HG02610 (cell line): ENCODE measurements around the gene CRMP1.

ENCODE experiments used
- ATAC-seq: cut with Tn5 transposase; IDR thresholded peaks from one replicate; pipeline ENCODE4 v1.9.1; 2021; ENCODE audit warnings: mild to moderate bottlenecking, moderate library complexity; ENCODE audit not compliant: unreplicated experiment

CRMP1 gene

DNA sequence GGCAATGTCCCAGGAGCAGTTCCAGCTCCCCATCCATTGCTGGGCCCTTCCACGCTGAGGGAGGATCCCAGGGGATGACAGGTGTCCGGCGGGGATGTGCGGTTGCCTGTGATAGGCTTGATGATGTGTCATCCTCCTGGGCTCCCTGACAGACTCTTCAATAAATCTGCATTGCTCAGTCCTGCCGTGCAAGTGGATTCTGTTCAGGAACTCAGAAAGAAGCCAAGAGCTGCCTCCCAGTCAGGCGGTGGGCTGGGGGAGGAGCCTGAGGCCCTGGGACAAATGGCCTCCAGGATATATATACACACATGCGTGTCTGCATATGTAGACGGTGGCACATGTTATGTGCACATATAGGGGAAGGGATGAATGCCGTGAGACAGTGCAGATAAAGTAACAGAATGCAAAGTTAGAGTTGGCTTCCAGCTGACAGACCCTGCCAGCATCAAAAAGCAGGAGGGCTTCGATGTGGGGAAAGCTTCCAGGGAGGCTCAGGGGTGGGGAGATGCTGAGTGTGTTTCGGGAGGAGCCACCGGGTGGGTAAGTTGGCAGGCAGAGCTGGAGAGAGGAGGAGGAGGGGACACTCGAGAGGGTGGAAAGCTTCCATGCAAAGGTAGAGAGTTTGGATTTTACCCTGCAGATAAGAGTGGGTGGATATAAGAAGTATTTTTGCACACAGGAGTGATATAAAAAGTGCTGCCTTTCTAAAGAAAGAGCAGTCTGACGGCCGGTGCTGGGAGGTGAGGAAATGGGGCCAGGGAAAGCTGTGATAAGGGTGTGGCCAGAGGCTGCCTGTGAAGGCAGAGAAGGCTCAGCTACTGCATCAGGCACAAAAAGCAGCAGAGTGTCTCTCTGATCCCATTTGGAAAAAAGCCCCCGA is 28.5 kb upstream of the CRMP1 start:
- no peak for ATAC-seq

DNA sequence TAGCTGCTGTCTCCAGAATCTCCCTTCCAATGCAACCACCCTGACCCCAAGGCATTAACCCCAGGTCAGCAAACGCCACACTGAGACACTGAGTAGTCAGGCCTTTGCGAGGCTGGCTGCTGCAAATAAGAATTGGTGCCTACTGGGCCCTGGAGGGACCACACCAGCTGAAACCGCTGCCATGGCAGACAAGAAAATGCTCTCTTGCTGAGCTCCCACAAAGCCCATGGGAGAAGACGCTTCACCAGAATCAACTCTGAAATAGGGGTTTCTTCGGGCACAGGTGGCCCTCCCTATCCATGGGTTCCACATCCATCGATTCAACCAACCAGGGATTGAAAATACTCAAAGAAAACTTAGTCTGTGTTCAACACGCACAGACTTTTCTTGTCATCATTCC is 26.7 kb upstream of the CRMP1 start:
- no peak for ATAC-seq

DNA sequence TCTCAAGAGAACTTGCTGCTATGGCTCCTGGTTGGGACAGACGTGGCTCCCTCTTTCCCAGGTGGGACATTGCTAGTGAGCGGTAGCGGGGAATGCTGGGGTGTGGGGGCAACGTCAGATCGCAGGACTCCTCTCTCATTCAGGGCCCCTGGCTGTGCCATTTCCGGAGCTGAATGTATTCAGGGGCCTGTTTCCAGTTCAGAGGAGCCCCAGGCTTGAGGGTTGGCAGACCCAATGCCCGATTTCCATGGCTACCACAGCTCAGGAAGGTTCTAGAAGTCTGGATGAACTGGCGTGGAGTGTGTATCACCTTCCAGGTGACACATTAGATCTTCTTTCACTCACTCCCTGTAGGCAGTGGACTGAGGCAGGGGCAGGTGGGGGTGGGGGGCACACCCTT is 26.2 kb upstream of the CRMP1 start:
- ATAC-seq: no peak

DNA sequence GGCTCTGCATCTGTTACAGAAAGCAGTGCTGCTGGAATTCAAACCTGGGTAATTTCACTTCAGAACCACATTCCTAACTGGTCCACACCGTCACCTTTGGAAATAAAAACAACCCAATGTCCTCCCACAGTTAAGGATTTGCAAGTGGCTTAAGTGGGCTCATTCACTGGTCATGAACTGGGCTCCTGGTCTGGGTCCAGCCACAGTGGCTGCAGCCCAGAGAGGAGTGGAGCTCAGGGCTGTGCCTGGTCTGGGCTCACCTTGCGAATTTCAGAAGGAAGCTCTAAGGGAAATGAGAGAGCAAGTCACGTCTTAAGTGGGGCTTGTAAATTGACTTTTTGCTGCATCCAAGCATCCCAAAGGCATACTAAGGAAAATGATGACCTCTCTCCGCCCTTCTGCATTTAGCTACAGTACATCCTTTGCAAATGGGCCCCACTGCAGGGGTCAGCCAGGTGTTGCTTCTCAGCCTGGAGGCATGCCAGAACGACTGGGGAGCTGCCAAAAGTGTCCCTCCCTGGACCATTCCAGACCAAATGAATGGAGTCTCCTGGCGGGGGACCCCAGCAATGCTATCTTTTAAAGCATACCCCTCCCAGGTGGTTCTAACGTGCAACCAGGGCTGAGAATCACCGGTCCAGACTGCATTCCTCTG is 25.6 kb upstream of the CRMP1 start:
- ATAC-seq: no peak

DNA sequence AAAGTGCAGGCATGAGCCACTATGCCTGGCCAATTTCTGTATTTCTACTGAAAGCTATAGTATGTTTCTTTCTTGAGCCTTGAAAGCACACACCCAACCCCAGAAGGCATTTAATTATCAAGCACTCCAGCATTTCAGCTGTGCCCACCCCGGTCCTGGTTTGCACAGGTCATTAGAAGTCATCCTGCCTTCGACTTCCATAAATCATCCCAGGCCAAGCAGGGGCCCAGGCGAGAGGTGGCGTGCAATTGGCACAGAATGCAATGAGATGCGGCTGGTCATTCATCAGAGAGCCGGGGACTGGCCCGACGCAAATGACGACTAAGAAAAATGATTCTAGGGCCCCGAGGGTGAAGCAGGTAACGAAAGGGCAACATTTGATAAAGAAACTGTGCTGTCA is 24.8 kb upstream of the CRMP1 start:
- ATAC-seq: no peak

DNA sequence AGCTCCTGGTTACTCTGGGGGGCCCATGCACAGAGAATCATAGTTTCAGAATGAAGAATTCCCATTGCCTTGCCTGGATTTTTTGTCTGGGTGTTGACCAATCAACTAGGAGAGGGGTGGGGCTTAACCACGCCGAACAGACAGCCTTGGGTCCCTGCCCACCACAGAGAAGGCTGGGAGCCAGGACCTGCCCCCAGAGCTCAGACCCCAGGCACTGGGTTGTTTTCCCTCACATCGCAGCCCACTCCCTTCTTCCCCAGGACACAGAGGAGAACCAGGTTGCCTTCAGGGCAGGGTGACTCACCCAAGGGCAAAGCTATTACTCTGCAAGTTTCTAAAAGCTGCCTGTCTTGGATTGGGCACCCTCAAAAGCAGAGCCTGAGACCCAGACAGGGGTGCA is 23.3 kb upstream of the CRMP1 start:
- ATAC-seq: no peak

DNA sequence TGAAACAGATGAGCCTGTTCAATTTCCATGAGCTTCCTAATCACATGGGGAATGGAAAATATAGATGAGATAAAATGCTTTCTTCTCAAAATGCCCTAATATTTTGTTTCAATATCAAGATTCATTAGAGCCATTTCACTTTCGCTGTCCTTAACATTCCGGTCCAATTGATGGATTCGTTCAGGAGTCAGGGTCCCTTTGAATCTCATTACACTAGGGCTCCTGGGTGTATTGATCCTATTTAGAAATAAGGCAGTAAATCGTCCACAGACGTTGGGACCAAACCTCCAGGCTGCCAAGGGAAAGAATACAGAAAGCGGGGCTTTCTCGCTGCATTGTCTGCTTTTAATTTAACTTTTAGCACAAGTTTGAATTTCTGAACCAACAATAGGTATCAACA is 20.6 kb upstream of the CRMP1 start:
- ATAC-seq: no peak

DNA sequence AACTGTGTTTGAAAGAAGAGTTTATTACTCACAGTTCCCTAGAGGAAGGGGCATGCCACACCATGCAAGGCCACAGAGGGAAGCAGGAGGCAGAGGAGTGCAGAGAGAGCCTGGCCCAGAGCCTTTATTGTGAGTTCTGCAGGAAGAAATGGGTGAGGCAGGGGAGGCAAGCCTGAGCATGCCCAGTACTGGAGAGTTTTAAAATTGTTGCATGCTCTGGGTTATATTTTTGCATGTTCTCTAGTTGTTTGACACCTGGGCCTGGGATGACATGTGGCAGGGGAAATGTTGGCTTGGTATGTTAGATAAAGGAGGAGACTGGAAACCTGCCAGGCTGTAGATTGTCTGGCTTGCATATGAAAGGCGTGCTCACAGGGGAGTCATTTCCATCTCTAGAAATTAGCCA is 19.7 kb upstream of the CRMP1 start:
- ATAC-seq: no peak

DNA sequence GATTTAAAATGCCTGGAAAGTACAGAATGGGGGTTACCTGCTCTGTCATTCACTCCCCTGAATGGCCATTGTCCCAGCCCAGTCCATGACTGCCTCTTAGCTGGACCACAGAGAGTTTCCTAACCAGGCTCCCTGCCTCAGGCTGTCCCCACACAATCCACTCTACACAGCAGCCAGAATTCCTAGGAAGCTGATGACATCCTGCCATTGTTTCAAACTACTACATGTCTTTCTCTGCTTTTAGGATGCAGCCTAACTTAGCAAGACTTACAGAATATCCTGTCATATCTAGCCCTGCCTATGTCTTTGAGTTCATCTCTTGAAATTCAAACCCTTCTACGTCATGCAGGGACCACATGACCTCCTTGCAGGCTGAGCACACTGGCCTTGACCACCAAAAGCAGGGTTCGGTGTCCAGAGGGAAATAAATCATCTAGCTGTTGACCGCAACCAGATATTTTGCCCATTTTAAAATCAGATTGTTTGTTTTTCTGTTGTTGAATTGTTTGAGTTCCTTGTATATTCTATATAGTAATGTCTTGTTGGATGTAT is 16.1 kb upstream of the CRMP1 start:
- ATAC-seq: no peak

DNA sequence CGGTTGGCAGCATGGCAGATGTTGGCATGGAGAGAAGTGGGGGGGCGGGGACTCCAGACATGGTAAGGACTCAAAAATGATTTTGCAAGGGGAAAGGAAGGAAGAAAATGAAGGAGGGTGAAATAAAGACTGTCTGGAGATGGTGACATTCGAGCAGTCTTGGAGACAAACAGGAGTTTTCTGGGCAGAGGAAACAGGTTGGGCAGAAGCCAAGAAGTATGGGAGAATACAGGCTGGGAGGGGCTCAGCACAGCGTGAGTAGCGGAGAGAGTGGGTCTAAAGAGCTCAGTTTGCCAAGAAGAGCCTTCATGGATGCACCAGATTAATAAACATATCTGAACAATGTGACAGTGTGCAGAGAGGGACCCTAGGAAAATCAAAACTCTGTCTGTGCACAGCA is 13.3 kb upstream of the CRMP1 start:
- ATAC-seq: no peak

DNA sequence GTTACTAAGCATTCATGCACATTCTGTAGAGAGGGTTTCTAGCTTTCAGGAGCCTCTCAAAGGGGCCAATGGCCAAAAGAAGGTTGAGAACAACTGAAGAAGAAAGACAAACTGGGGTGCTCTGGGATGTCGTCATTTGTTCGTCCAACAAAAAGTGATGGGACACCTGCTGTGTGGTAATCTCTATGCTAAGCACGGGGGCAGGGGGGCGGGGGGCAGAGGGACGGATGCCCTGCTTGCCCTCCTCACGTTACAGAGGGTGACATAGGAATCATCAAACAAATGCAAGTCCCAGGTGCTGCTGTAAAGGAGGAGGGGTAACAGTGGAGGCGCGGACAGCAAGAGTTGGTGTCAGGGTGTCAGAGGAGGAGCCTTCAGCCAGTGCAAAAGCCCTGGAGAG is 12.8 kb upstream of the CRMP1 start:
- ATAC-seq: no peak

DNA sequence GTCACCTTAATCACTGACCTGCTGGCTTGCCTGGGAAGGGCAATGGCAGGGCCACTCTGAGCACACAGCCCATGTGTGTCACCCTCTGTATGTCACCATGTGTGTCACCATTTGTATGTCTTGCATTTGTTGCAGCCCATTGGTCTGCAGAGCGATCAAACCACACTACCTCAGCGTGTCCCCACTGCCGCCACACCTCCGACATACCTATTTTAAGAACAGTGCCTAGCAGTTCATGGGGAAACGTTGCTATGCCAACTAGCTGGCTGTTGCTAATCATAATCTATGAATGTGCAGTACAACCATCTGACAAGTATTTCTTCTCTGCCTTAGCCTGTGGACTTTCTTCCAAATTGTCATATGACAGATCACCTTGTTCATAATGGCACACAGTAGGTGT is 8.0 kb upstream of the CRMP1 start:
- ATAC-seq: no peak

DNA sequence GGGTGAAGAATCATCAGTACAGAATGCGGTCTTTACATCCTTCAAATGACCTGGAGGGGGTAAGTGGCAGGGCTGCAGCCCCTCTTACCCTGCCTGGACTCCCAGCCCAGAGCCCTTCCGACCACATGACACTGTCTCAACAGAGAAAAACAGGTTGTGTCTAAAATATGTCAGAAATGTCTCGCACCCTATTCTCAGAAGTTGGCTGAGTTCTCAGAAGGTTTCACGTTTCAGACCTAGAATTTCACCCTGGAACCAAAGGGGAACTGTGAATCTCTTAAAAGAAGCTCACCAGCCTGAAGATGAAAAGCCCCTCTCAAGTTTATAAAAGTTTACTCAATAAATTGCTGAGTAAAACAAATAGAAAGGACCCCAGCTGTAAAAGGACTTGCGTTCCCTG is 7.0 kb upstream of the CRMP1 start:
- ATAC-seq: no peak

DNA sequence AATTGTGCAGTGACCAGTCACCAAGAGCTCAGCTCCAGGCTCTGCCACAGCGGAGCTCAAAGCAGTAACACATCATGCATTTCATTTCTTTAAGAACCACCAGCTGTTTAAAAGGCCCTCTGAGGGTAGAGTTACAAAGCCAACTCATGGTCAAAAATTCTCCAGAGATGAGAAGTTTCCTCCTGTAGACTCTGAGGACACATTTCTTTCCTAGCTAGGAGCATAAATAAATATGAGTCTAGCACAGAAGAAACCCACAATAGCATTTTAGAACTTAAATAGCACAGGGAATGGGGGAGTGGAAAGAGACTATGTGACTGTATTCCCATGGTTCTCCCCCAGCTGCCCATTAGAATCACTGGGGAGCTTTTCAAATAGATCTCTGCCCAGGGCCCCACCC is 6.5 kb upstream of the CRMP1 start:
- no peak for ATAC-seq

DNA sequence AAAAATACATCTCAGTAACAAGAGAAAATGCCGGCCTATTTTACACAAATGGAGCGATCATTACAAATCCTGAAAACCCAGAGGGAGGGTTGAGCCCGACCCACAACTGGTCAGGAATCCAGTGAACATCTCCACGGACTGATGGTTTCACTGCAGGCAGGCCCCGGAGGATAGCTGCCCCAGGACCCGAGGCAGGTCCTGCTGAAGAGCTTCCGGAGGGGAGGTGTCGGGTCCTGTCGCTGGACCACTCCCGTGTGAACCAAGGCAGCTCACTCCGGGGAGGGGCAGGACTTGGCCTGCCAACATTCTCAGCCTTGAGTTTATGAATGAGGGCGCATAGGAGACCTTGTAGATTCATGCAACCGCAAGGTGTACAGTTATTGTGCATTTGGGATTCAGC is 4.8 kb upstream of the CRMP1 start:
- no peak for ATAC-seq

DNA sequence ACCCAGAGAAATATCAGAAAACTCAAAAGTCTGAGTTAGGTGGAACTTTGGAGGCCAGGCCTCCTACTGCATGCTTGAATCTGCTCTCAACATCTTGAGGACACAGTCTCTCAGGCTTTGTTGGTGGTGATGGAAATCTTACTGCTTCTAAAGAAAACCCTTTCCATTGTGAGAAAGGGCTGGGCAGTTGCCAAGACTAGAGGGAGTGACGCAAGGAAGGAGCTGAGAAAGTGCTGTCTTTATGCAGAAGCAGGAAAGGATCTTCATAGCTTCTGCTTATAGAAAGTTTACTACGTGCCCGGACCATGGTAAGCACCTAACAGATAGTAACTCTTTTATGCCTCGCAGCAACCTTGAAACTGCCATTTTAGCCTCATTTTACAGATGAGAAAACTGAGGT is 2.4 kb upstream of the CRMP1 start:
- ATAC-seq: no peak

DNA sequence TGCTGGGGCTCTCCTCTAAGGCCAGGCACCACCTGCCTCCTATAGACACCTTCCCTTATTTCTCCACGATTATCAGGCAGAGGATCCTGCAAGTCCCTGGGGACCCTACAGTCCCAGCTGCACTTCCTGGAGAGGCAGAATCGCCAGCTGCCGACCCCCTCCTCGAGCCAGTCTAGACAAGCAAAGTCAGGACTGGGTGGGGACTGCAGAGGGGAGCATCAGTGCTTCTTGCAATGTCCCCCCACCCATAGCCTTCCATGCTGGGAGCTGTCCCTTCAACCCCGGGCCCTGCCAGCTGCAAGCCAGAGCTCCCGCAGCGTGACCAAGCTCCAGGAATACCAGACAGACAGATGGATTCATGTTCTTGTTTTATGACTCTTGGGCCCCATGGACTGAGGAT is 1.4 kb upstream of the CRMP1 start:
- no peak for ATAC-seq

DNA sequence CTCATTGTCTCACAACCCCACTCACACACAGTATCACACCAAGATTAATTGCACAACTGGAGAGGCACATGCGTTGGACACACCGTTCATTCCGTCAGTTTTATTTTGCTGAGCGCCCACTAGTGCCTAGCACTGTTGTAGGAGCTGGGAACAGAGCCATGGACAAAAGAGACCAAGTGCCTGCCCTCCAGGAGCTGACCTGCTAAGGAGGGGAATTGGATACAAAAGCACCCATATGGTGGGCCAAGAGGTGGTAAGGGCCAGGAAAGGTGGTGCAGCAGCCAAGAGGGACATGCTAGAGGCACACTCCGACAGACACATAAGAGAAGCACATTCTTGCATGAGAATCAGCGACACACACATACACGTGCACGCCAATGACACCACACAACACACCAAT is 705 bp upstream of the CRMP1 start:
- ATAC-seq: no peak

DNA sequence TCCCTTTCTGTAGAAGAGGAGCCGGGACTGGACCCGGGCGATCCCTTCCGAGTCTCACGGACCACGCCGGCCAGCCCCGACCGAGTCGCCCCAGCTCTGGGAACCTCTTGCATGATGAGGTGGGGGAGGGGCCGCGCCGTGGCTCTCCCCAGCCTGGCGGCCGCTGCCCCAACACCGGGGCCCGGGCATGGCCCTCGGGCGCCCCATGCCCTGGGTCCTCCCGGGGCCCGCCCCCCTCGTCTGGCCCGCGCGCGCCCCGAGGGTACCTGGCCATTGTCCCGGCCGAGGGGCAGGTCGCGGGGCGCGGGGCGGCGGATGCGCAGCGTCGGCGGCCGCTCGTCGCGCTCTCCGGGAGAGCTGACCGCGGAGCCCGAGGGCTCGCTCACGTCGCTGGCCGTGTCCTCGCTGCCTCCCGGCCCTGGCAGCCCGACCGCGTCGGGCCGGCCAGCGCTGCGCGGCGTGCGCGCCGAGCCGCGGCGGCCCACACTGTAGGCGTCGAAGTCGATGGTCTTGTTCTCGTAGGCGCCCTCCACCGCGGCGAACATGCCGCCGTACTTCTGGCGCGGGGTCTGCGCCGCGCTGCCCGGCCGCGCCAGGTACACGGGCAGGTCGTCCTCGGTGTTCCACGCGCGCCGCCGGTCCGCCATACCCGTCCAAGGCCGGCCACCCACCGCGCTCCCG is 423 bp downstream of the CRMP1 start:
- no peak for ATAC-seq

DNA sequence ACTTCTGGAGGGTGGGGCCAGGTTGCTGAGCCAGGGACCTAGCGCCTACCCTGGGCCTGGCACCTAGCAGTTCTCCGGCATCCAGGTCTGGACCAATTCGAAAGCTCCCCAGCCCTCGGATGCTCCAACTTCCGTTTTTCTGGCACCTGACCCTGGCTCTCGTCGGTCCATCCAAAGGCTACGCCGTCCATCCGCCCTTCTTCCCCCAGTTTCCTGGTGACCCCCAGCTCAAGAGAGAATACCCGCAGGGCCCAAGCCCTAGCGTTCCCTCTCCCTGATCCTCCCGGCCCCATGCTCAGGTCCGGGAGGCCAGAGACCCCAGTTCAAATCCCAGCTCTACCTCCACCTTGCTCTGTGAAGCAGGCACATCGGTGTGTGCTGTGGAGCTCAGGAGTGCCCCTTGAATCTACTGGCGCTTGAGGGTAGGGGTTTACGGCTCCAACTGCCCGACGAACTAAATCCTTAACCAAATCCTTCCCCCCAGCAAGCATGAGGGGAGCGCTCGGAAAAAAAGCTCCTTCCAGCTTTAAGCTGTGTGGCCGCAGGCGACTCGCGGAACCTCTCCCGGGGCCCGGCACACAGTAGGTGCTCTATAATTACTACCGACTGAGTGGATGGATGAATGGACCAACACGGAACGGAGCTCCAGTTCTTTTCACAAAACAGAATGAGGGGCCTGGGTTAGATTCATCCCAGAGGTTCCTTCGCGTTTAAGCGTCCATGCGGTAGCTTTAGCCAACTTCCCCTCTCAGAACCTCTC is 1.1 kb downstream of the CRMP1 start:
- no peak for ATAC-seq
